HFFc6 (cell line): Measurements from ENCODE around the gene YY1. TPM values are rescaled to one million over a fixed set of nuclear protein-coding genes. Genes with fewer than 3 reads are reported as not detected.

Experiments used
- DNase-seq: peaks from one replicate; pipeline ENCODE4 v3.0.0-alpha.2; 2018
- H3K27ac Mint-ChIP-seq: 2 replicates; pipeline ENCODE4 v1.8.0; 2020; ENCODE audit warnings: mild to moderate bottlenecking, mixed read lengths
- H3K27me3 Mint-ChIP-seq: 2 replicates; pipeline ENCODE4 v1.8.0; 2021; ENCODE audit warnings: mild to moderate bottlenecking, moderate library complexity, mixed read lengths; ENCODE audit not compliant: insufficient read depth
- H3K36me3 Mint-ChIP-seq: 2 replicates; pipeline ENCODE4 v1.8.0; 2021; ENCODE audit warnings: low read depth, mixed read lengths
- H3K4me1 Mint-ChIP-seq: 2 replicates; pipeline ENCODE4 v1.8.0; 2020; ENCODE audit warnings: low read depth, mixed read lengths
- H3K4me3 Mint-ChIP-seq: 2 replicates; pipeline ENCODE4 v1.8.0; 2020; ENCODE audit warnings: mild to moderate bottlenecking, moderate library complexity, mixed read lengths
- H3K9me3 Mint-ChIP-seq: 2 replicates; pipeline ENCODE4 v1.8.0; 2020; ENCODE audit warnings: mild to moderate bottlenecking, mixed read lengths
- total RNA-seq, 6 experiments: library from RNA; stranded (reverse); fragmentation: NEBNext Ultra II Directional; extraction: Animal tissue kit (Norgen Biotek cat#: 25700); gene quantifications; 2 replicates in 1 of 6; 3 replicates in 5 of 6; pipeline ENCODE4 v1.2.3, GENCODE V29; 2021
- TF ChIP-seq, protein P1 (sequence below): fragments of 200-600 bp; sonication (generic); IDR thresholded peaks from 2 replicates; pipeline ENCODE4 v1.5.0; 2021; ENCODE audit warnings: antibody characterized with exemption, mild to moderate bottlenecking

Gene YY1
- total RNA-seq, 6 experiments from 2014 or later, result 57.0 to 70.8 (median 68.1) TPM

DNA sequence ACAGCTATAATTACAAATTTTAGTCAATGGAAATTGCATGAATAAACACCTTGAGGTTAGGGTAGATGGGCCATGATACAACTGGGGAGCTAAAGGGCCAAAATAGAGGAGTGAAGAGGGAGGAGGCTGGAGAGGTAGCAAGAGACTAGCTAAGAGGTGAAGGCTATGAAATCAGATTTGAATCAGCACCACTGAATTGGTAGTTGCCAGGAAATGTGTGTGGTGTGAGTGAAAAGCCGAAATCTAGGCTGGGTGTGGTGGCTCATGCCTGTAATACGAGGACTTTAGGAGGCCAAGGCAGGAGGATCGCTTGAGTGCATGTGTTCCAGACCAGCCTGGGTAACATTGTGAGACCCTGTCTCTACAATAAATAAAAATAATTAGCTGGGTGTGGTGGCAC is 22.7 kb downstream of the YY1 start:
- peaks cover 24% of the 10 kb centered on the region; the same call in 1 of the 2 replicates for H3K36me3 Mint-ChIP-seq
- no peak overlapping the region for H3K4me3 Mint-ChIP-seq
- H3K27me3 Mint-ChIP-seq, result no peaks in the 10 kb centered on the region
- H3K4me1 Mint-ChIP-seq, result peaks cover 36% of the 10 kb centered on the region
- no peaks in the 10 kb centered on the region for H3K9me3 Mint-ChIP-seq
- 0 out of 2 replicates have a peak overlapping the region, but pooled peaks have one; percentile 16 for H3K27ac Mint-ChIP-seq
- TF ChIP-seq, protein P1, sequence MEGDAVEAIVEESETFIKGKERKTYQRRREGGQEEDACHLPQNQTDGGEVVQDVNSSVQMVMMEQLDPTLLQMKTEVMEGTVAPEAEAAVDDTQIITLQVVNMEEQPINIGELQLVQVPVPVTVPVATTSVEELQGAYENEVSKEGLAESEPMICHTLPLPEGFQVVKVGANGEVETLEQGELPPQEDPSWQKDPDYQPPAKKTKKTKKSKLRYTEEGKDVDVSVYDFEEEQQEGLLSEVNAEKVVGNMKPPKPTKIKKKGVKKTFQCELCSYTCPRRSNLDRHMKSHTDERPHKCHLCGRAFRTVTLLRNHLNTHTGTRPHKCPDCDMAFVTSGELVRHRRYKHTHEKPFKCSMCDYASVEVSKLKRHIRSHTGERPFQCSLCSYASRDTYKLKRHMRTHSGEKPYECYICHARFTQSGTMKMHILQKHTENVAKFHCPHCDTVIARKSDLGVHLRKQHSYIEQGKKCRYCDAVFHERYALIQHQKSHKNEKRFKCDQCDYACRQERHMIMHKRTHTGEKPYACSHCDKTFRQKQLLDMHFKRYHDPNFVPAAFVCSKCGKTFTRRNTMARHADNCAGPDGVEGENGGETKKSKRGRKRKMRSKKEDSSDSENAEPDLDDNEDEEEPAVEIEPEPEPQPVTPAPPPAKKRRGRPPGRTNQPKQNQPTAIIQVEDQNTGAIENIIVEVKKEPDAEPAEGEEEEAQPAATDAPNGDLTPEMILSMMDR, result no peak
- no peak for DNase-seq

- DNase-seq, result no peak
- H3K27me3 Mint-ChIP-seq, result no peaks in the 10 kb centered on the region
- peaks cover 27% of the 10 kb centered on the region; the same call in 1 of the 2 replicates for H3K36me3 Mint-ChIP-seq
- peaks cover 31% of the 10 kb centered on the region for H3K4me1 Mint-ChIP-seq
- H3K4me3 Mint-ChIP-seq, result no peak overlapping the region
- H3K27ac Mint-ChIP-seq, result no peak overlapping the region
- TF ChIP-seq, protein P1, result no peak
- H3K9me3 Mint-ChIP-seq, result no peaks in the 10 kb centered on the region
These were observed 23.6 kb downstream of the YY1 start for GRCh38 chr14:100262545-100262944.

DNA sequence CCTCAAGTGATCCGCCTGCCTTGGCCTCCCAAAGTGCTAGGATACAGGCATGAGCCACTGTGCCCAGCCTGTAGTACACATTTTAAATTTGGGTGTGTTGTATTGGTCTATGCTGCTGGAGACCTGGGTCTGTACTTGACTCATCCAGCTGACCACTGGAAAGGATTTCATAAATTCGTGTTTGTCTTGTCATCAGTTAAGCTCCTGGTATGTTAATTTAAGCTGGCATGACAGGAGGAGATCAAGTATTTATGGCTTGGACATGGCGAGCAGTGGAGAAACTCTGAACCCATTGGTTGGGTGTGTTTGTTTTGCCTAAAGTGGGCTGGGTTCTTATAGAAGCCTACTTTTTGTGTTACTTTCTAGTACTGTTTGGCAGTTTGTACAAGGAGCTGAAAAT is 24.2 kb downstream of the YY1 start:
- DNase-seq, result peak; percentile 22
- TF ChIP-seq, protein P1, result no peak
- Mint-ChIP-seq H3K27me3 (no peaks in the 10 kb centered on the region), H3K27ac (peak overlapping the region; percentile 42), H3K4me1 (peaks cover 31% of the 10 kb centered on the region), H3K9me3 (no peaks in the 10 kb centered on the region), H3K36me3 (peaks cover 31% of the 10 kb centered on the region; the same call in 1 of the 2 replicates), H3K4me3 (no peak overlapping the region)

DNA sequence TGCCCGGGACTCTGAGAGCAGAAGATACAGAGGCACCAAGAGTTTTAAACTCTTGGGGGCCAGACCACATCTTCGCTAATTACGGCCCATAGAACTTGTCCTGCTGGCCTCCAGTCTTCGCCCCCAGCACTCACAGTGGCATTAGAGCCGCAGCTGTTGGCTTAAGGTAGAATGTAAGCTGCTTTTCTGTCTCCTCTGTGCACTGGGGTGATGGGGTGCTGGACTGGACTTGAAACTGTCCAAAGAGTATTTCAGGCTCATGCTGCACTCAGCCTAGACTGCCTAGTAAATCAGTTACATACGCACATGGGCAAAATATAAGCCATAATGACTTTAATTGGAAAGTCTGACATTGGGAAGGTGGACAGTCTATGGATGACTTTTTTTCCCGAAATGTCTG is 29.0 kb downstream of the YY1 start:
- TF ChIP-seq, protein P1, result no peak
- no peak for DNase-seq
- Mint-ChIP-seq H3K27me3 (no peaks in the 10 kb centered on the region), H3K4me1 (peaks cover 13% of the 10 kb centered on the region), H3K9me3 (no peaks in the 10 kb centered on the region), H3K27ac (no peak overlapping the region), H3K4me3 (no peak overlapping the region), H3K36me3 (peaks cover 25% of the 10 kb centered on the region; the same call in 1 of the 2 replicates)

- no peak overlapping the region for H3K27ac Mint-ChIP-seq
- no peaks in the 10 kb centered on the region for H3K27me3 Mint-ChIP-seq
- TF ChIP-seq, protein P1, result no peak
- H3K4me1 Mint-ChIP-seq, result peaks cover 7% of the 10 kb centered on the region
- DNase-seq, result no peak
- no peak overlapping the region for H3K4me3 Mint-ChIP-seq
- peaks cover 20% of the 10 kb centered on the region; the same call in 1 of the 2 replicates for H3K36me3 Mint-ChIP-seq
- H3K9me3 Mint-ChIP-seq, result no peaks in the 10 kb centered on the region
These were observed 29.8 kb downstream of the YY1 start for GRCh38 chr14:100268591-100269207.
